Vagina (tissue), 2 donors: ENCODE measurements around the gene AFAP1. TPM values are rescaled to one million over a fixed set of nuclear protein-coding genes. Genes with fewer than 3 reads are reported as not detected.

ENCODE experiments used
- DNase-seq, 2 donors: peaks; one replicate each; pipeline ENCODE4 v3.0.0-alpha.2; 2017; ENCODE audit errors: extremely low spot score in 2 of 2
- H3K27ac ChIP-seq: fragments of 200-600 bp; sonication (generic); one replicate; pipeline ENCODE4 v1.5.1; 2019
- H3K27me3 ChIP-seq: fragments of 200-600 bp; sonication (generic); one replicate; pipeline ENCODE4 v1.5.1; 2019
- H3K36me3 ChIP-seq, 2 donors: fragments of 200-600 bp; sonication (generic); one replicate each; pipeline ENCODE4 v1.5.1; 2017 to 2019
- H3K4me1 ChIP-seq: fragments of 200-600 bp; sonication (generic); one replicate; pipeline ENCODE4 v1.5.1; 2019
- H3K4me3 ChIP-seq, 2 donors: fragments of 200-600 bp; sonication (generic); 1 replicate in 1 of 2; 2 replicates in 1 of 2; pipeline ENCODE4 v1.5.1; 2016 to 2019
- H3K9me3 ChIP-seq: fragments of 200-600 bp; sonication (generic); one replicate; pipeline ENCODE4 v1.5.1; 2019
- POLR2A ChIP-seq, 2 donors: fragments of 450-650 bp; IDR thresholded peaks; one replicate each; pipeline ENCODE4 v1.6.1; 2017; ENCODE audit warnings: antibody characterized with exemption in 2 of 2, mild to moderate bottlenecking in 2 of 2, moderate library complexity in 2 of 2
- POLR2AphosphoS5 ChIP-seq, 2 donors: sonication (generic); formaldehyde crosslinking; IDR thresholded peaks; one replicate each; pipeline ENCODE4 v1.9.0; 2017; ENCODE audit warnings: antibody characterized with exemption in 2 of 2, mild to moderate bottlenecking in 2 of 2, low read depth in 1 of 2; ENCODE audit not compliant: insufficient read depth in 1 of 2
- intact Hi-C: fragments of 100-400 bp; cut with DNase I; formaldehyde crosslinking; loops from one replicate; pipeline ENCODE4 v1.15.1; 2023
- total RNA-seq: library from RNA; depleted of rRNA; stranded (reverse); fragments of >200 nt; gene quantifications from one replicate; pipeline ENCODE4 v1.2.3, GENCODE V29; 2016
- TF ChIP-seq, protein P1 (sequence below), 3 experiments: fragments of 450-650 bp in 2 of 3; fragments of 200-600 bp in 1 of 3; sonication (generic) in 1 of 3; IDR thresholded peaks; one replicate each; pipeline ENCODE4 v1.5.1; 2017 to 2019; ENCODE audit warnings: antibody characterized with exemption in 3 of 3, mild to moderate bottlenecking in 2 of 3, moderate library complexity in 2 of 3

AFAP1 gene
- total RNA-seq, 1 donor from 2014 or later, result 20.4 TPM

DNA sequence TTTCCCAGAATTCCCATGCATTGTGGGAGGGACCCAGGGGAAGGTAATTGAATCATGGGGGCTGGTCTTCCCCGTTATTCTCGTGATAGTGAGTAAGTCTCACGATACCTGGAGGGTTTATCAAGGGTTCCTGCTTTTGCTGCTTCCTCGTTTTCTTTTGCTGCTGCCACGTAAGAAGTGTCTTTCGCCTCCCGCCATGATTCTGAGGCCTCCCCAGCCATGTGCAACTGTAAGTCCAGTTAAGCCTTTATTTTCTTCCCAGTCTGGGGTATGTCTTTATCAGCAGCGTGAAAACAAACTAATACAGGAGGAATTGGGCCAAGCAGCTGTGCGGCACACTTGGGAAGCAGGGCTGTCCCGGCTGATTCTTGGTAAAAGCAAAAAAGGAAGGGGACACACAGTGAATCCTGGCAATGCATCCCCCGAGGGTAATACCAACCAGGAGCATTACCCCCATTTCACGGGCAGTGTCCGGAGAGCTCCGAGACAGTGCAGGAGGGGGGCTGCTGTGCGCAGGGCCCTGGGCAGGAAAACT, 185.7 kb downstream of the AFAP1 start:
- peaks cover 18% of the 10 kb centered on the region for H3K4me1 ChIP-seq
- H3K4me3 ChIP-seq, result no peak overlapping the region
- intact Hi-C loops, result no loop called here
- no peaks in the 10 kb centered on the region for H3K9me3 ChIP-seq
- H3K27me3 ChIP-seq, result no peaks in the 10 kb centered on the region
- TF ChIP-seq, protein P1, sequence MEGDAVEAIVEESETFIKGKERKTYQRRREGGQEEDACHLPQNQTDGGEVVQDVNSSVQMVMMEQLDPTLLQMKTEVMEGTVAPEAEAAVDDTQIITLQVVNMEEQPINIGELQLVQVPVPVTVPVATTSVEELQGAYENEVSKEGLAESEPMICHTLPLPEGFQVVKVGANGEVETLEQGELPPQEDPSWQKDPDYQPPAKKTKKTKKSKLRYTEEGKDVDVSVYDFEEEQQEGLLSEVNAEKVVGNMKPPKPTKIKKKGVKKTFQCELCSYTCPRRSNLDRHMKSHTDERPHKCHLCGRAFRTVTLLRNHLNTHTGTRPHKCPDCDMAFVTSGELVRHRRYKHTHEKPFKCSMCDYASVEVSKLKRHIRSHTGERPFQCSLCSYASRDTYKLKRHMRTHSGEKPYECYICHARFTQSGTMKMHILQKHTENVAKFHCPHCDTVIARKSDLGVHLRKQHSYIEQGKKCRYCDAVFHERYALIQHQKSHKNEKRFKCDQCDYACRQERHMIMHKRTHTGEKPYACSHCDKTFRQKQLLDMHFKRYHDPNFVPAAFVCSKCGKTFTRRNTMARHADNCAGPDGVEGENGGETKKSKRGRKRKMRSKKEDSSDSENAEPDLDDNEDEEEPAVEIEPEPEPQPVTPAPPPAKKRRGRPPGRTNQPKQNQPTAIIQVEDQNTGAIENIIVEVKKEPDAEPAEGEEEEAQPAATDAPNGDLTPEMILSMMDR (IDR thresholded peaks at IDR 0.05), result no peak
- TF ChIP-seq POLR2A (IDR thresholded peaks at IDR 0.05), result no peak
- no peak for TF ChIP-seq POLR2AphosphoS5 (IDR thresholded peaks at IDR 0.05; ENCODE audit: insufficient read depth in 1 of 2, low read depth in 1 of 2)
- DNase-seq, result no peak
- no peak overlapping the region for H3K27ac ChIP-seq
- no peaks in the 10 kb centered on the region for H3K36me3 ChIP-seq

DNA sequence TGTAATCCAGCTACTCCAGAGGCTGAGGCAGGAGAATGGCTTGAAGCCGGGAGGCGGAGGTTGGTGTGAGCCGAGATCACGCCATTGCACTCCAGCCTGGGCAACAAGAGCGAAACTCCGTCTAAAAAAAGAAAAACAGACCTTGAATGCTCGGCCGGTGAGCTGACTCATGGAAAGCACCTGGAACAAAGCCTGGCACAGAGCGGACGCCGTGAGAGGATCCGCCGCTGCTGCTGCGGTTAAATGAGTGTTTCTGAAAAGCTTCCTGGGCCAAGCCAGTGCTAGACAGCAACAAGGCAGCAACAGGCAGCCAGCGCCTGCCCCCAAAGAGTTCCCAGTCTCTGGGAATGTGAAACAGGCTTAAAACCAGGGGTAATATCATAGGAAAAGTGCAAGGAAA, 186.4 kb downstream of the AFAP1 start:
- no peak for DNase-seq
- Histone ChIP-seq H3K36me3 (no peaks in the 10 kb centered on the region), H3K9me3 (no peaks in the 10 kb centered on the region), H3K4me3 (no peak overlapping the region), H3K4me1 (peaks cover 14% of the 10 kb centered on the region), H3K27ac (no peak overlapping the region), H3K27me3 (no peaks in the 10 kb centered on the region)
- no peak for TF ChIP-seq POLR2A (IDR thresholded peaks at IDR 0.05)
- TF ChIP-seq, protein P1 (IDR thresholded peaks at IDR 0.05), result no peak
- no peak for TF ChIP-seq POLR2AphosphoS5 (IDR thresholded peaks at IDR 0.05; ENCODE audit: insufficient read depth in 1 of 2, low read depth in 1 of 2)
- intact Hi-C loops, result no loop called here

DNA sequence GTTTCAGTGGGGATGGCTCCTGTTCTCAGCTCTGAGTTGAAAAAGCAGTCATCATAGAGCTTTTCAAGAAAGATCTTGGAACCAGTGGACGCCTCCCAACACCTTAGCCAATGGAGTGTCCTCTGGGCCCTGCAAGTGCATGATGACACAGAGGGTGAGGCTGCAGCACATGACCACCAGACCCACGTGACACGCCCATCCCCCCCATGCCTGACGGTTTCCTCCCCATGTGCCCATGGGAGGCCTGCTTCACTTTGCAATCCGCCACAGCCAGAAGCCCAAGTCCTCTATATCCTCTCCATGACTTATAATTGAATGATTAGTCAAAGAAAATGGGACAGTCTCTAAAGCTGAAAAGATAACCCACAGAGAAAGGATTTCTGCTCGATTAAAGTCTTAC, 187.0 kb downstream of the AFAP1 start:
- Histone ChIP-seq H3K9me3 (no peaks in the 10 kb centered on the region), H3K27ac (no peak overlapping the region), H3K36me3 (no peaks in the 10 kb centered on the region), H3K27me3 (no peaks in the 10 kb centered on the region), H3K4me1 (peaks cover 8% of the 10 kb centered on the region), H3K4me3 (no peak overlapping the region)
- DNase-seq, result no peak
- TF ChIP-seq, protein P1 (IDR thresholded peaks at IDR 0.05), result no peak
- TF ChIP-seq POLR2A (IDR thresholded peaks at IDR 0.05) (no peak), POLR2AphosphoS5 (IDR thresholded peaks at IDR 0.05; ENCODE audit: insufficient read depth in 1 of 2, low read depth in 1 of 2) (no peak)
- intact Hi-C loops, result no loop called here

DNA sequence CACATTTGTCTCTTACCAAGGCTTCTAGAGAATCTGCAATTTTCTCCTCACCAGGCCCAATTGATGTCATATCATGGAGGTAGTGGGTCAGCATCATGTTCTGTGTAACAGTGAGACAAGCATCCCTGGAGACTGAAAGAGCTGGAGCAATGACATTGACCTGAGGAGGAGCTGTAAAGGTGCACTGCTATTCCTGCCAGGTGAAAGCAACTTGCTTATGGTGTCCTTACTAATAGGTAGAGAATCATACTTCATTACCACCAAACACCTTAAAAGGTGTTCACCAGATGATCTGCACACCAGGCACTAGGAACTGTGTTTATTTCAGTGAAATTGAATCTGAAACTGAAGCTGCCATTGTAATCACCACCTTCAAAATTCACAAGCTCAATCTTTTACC, 188.7 kb downstream of the AFAP1 start:
- no peak overlapping the region for H3K4me3 ChIP-seq
- H3K36me3 ChIP-seq, result no peaks in the 10 kb centered on the region
- no peak for TF ChIP-seq POLR2AphosphoS5 (IDR thresholded peaks at IDR 0.05; ENCODE audit: insufficient read depth in 1 of 2, low read depth in 1 of 2)
- TF ChIP-seq, protein P1 (IDR thresholded peaks at IDR 0.05), result no peak
- TF ChIP-seq POLR2A (IDR thresholded peaks at IDR 0.05), result no peak
- H3K27me3 ChIP-seq, result no peaks in the 10 kb centered on the region
- no peaks in the 10 kb centered on the region for H3K4me1 ChIP-seq
- no peaks in the 10 kb centered on the region for H3K9me3 ChIP-seq
- no peak for DNase-seq
- intact Hi-C loops, result no loop called here
- H3K27ac ChIP-seq, result no peak overlapping the region

DNA sequence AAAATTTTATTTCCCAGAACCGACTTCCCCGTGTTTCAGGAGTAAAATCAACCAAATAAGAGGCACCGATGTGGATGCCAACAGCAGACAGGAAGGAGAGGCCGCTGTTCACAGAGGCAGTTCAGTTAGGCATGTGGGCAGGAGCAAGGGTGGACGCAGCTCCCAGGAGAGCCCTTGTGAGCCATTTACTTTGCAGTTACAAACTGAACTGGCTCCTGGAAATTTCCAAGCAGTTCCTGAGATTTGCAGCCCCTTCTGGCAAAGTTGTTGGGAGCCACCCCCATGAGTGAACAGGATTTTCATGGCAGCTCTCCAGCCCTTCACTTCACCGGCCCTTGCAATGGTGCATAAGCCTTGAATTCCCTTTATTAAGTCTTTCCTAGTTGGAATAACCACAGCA, 189.1 kb downstream of the AFAP1 start:
- Histone ChIP-seq H3K4me1 (no peaks in the 10 kb centered on the region), H3K4me3 (no peak overlapping the region), H3K27ac (no peak overlapping the region), H3K27me3 (no peaks in the 10 kb centered on the region), H3K9me3 (no peaks in the 10 kb centered on the region), H3K36me3 (no peaks in the 10 kb centered on the region)
- intact Hi-C loops, result no loop called here
- TF ChIP-seq POLR2AphosphoS5 (IDR thresholded peaks at IDR 0.05; ENCODE audit: insufficient read depth in 1 of 2, low read depth in 1 of 2), result no peak
- TF ChIP-seq, protein P1 (IDR thresholded peaks at IDR 0.05), result no peak
- no peak for TF ChIP-seq POLR2A (IDR thresholded peaks at IDR 0.05)
- DNase-seq, result no peak
